ENCODE measurements around the gene ZNF432. TPM values are rescaled to one million over a fixed set of nuclear protein-coding genes. Genes with fewer than 3 reads are reported as not detected.
A peak's percentile ranks its signal among the peaks of the same experiment; 100 is the strongest.

The ZNF432 gene
- total and polyA plus RNA-seq, 2 of the 13 experiments (the other 11 are each of a cell fraction or from before 2014, with no cell fraction given), result 4.1 to 8.7 TPM

GRCh38 chr19:52028027-52028779 is 20.4 kb downstream of the ZNF432 start, which contains the start of gene ZNF614:
ZNF614 (minus strand) TSS chr19:52028379; CDS start chr19:52025745, 2,634 bp downstream.
- ATAC-seq (peak; percentile 93), DNase-seq (ENCODE audit: low spot score) (peak; percentile 71), FAIRE-seq (no peak)
- peaks cover 19% of the 10 kb centered on the region for H3K9me3 ChIP-seq (ENCODE audit: low read length)
- peak within 1 kb of the TSS; percentile 89 to 100 (median 95) for H3K4me3 ChIP-seq (replicated peaks in 1 of 3; ENCODE audit: insufficient read depth in 1 of 3, low read depth in 2 of 3, low read length in 3 of 3)
- no peaks in the 10 kb centered on the region; the same call in 1 of the 2 replicates for H4K20me1 ChIP-seq (ENCODE audit: insufficient read depth, low read length)
- under 1% methylated on average over 25 of the region's 53 CpGs for WGBS (ENCODE audit: low lambda C conversion rate)
- no peaks in the 10 kb centered on the region; a peak in 2 of 5 replicates for H3K27me3 ChIP-seq (ENCODE audit: control insufficient read depth in 1 of 2, insufficient read depth in 2 of 2, low read length in 2 of 2)
- POLR2A ChIA-PET, result interaction anchor here (0.7 to 1.3 kb wide), 6 partner anchors 8 to 161 kb away, joined by 3 to 10 read pairs (median 4); partner anchors contain the start of genes PPP2R1A and ZNF432
- in situ Hi-C loops (cut with HindIII; ENCODE audit: extremely low pct_ligation_motif_present, low pct_unique_long_range_greater_than_20kb) (no loop called here), intact Hi-C loops (cut with micrococcal nuclease; ENCODE audit: unreplicated experiment) (no loop called here)
- H3K9ac ChIP-seq (ENCODE audit: insufficient read depth, low read depth, low read length), result peak within 1 kb of the TSS; percentile 97
- no TSS peak for BruUV-seq (replicated peaks)
- CTCF ChIA-PET (ENCODE audit: low intra/inter-chr PET ratio, low total read pairs), result no interaction called here
- peak within 1 kb of the TSS; percentile 97 for H3K27ac ChIP-seq (ENCODE audit: extremely low read length, insufficient read depth, low read length)
- peaks cover 49% of the 10 kb centered on the region for H3K4me1 ChIP-seq (ENCODE audit: insufficient read depth, low read length)
- H3K4me2 ChIP-seq (ENCODE audit: low read depth, low read length), result peak within 1 kb of the TSS; percentile 84
- peak within 1 kb of the TSS; percentile 42 for H2AFZ ChIP-seq (ENCODE audit: low read length)
- H3K36me3 ChIP-seq (replicated peaks in 1 of 2; ENCODE audit: control insufficient read depth in 1 of 2, insufficient read depth in 2 of 2, low read length in 2 of 2), result peaks cover 7 to 21% of the 10 kb centered on the region in 2 experiments; a peak in 4 of 5 replicates
- peaks cover 43% of the 10 kb centered on the region for H3K79me2 ChIP-seq (ENCODE audit: insufficient read depth, low read length)
- TF ChIP-seq YEATS2 (CRISPR knock-in tag; IDR thresholded peaks at IDR 0.05; ENCODE audit: borderline replicate concordance) (peak; percentile 91), HHEX (CRISPR knock-in tag; IDR thresholded peaks at IDR 0.05) (0 out of 2 replicates have a peak, but pooled peaks have one; percentile 18), MIER2 (CRISPR knock-in tag; IDR thresholded peaks at IDR 0.05) (no peak), SP1 (IDR thresholded peaks at IDR 0.05) (no peak), SP1 (CRISPR knock-in tag; IDR thresholded peaks at IDR 0.05) (peak; percentile 30; the same call in 1 of the 2 replicates), ZNF891 (CRISPR knock-in tag; IDR thresholded peaks at IDR 0.05) (0 out of 2 replicates have a peak, but pooled peaks have one; percentile 61), NR3C1 (CRISPR knock-in tag; IDR thresholded peaks at IDR 0.05) (no peak), SAFB2 (CRISPR knock-in tag; IDR thresholded peaks at IDR 0.05; ENCODE audit: borderline replicate concordance, low read depth) (0 out of 2 replicates have a peak, but pooled peaks have one; percentile 46), ZNF777 (CRISPR knock-in tag; IDR thresholded peaks at IDR 0.05) (no peak), SRF (IDR thresholded peaks at IDR 0.05; ENCODE audit: low read depth, low read length) (peak; percentile 64), ZFP82 (CRISPR knock-in tag; IDR thresholded peaks at IDR 0.05; ENCODE audit: borderline replicate concordance) (no peak), ZFP36L2 (CRISPR knock-in tag; IDR thresholded peaks at IDR 0.05) (no peak), ZNF607 (CRISPR knock-in tag; IDR thresholded peaks at IDR 0.05; ENCODE audit: borderline replicate concordance) (peak; percentile 41), MLXIP (CRISPR knock-in tag; IDR thresholded peaks at IDR 0.05; ENCODE audit: borderline replicate concordance) (no peak), PAWR (CRISPR knock-in tag; IDR thresholded peaks at IDR 0.05; ENCODE audit: borderline replicate concordance) (no peak), ZNF180 (CRISPR knock-in tag; IDR thresholded peaks at IDR 0.05; ENCODE audit: borderline replicate concordance, low read depth) (no peak), KLF13 (CRISPR knock-in tag; IDR thresholded peaks at IDR 0.05) (no peak), SOX5 (CRISPR knock-in tag; IDR thresholded peaks at IDR 0.05; ENCODE audit: borderline replicate concordance) (no peak), NFE2 (CRISPR knock-in tag; IDR thresholded peaks at IDR 0.05) (no peak)
- TF ChIP-seq, protein P1, sequence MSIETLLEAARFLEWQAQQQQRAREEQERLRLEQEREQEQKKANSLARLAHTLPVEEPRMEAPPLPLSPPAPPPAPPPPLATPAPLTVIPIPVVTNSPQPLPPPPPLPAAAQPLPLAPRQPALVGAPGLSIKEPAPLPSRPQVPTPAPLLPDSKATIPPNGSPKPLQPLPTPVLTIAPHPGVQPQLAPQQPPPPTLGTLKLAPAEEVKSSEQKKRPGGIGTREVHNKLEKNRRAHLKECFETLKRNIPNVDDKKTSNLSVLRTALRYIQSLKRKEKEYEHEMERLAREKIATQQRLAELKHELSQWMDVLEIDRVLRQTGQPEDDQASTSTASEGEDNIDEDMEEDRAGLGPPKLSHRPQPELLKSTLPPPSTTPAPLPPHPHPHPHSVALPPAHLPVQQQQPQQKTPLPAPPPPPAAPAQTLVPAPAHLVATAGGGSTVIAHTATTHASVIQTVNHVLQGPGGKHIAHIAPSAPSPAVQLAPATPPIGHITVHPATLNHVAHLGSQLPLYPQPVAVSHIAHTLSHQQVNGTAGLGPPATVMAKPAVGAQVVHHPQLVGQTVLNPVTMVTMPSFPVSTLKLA (IDR thresholded peaks at IDR 0.05), result no peak
- TF ChIP-seq, protein P2, sequence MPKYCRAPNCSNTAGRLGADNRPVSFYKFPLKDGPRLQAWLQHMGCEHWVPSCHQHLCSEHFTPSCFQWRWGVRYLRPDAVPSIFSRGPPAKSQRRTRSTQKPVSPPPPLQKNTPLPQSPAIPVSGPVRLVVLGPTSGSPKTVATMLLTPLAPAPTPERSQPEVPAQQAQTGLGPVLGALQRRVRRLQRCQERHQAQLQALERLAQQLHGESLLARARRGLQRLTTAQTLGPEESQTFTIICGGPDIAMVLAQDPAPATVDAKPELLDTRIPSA (CRISPR knock-in tag; IDR thresholded peaks at IDR 0.05; ENCODE audit: borderline replicate concordance), result no peak
